Thymus (tissue), 11 donors: Measurements from ENCODE around the gene UFSP1. TPM values are rescaled to one million over a fixed set of nuclear protein-coding genes. Genes with fewer than 3 reads are reported as not detected.

Source experiments
- DNase-seq, 9 donors: peaks; one replicate each; pipeline ENCODE4 v3.0.0-alpha.2; 2013; ENCODE audit warnings: low spot score in 9 of 9, low read depth in 6 of 9, missing footprints in 1 of 9
- H3K27ac ChIP-seq, 2 donors: one replicate each; pipeline ENCODE4 v1.5.1; 2013; ENCODE audit warnings: control low read depth in 1 of 2, low read depth in 1 of 2, low read length in 1 of 2, mild to moderate bottlenecking in 1 of 2, moderate library complexity in 1 of 2
- H3K27me3 ChIP-seq, 2 donors: one replicate each; pipeline ENCODE4 v1.5.1; 2013; ENCODE audit warnings: low read length in 1 of 2; ENCODE audit not compliant: control insufficient read depth in 2 of 2, insufficient read depth in 1 of 2
- H3K36me3 ChIP-seq, 2 donors: one replicate each; pipeline ENCODE4 v1.5.1; 2013; ENCODE audit warnings: low read length in 1 of 2, mild to moderate bottlenecking in 1 of 2, moderate library complexity in 1 of 2; ENCODE audit not compliant: control insufficient read depth in 2 of 2, insufficient read depth in 2 of 2
- H3K4me1 ChIP-seq, 2 donors: one replicate each; pipeline ENCODE4 v1.5.1; 2013; ENCODE audit warnings: low read length in 2 of 2; ENCODE audit not compliant: control insufficient read depth in 2 of 2, insufficient read depth in 2 of 2
- H3K4me3 ChIP-seq, 2 donors: one replicate each; pipeline ENCODE4 v1.5.1; 2013; ENCODE audit warnings: low read length in 2 of 2, control low read depth in 1 of 2, mild to moderate bottlenecking in 1 of 2
- H3K9me3 ChIP-seq, 2 donors: one replicate each; pipeline ENCODE4 v1.5.1; 2013; ENCODE audit warnings: low read length in 1 of 2, mild to moderate bottlenecking in 1 of 2; ENCODE audit not compliant: control insufficient read depth in 2 of 2, insufficient read depth in 1 of 2
- WGBS: extraction: QIAGEN DNeasy Blood & Tissue Kit; methylation state at CpG from one replicate; pipeline ENCODE4 v1.1.7; 2013; 5-methylcytosine and 5-hydroxymethylcytosine counted together
- polyA plus RNA-seq: library from polyadenylated mRNA; stranded (reverse); fragments of 200-250 nt; gene quantifications from one replicate; pipeline ENCODE4 v1.2.3, GENCODE V29; 2013
- total RNA-seq: library from RNA; stranded (reverse); fragments of 120-200 nt; gene quantifications from one replicate; pipeline ENCODE4 v1.2.4, GENCODE V29; 2013
- donor health status: healthy.

Gene UFSP1
- total and polyA plus RNA-seq, 2 donors: 2.7 to 3.6 TPM

GRCh38 chr7:100878685-100879084, 10.8 kb downstream of the UFSP1 start:
- WGBS: 95% methylated on average over 6 of the region's 6 CpGs
- Histone ChIP-seq H3K4me3 (no peak overlapping the region), H3K27me3 (no peaks in the 10 kb centered on the region), H3K27ac (no peak overlapping the region), H3K9me3 (peaks cover 0 to 3% of the 10 kb centered on the region in 2 donors), H3K36me3 (peaks cover 48 to 71% of the 10 kb centered on the region in 2 donors), H3K4me1 (peaks cover 14 to 20% of the 10 kb centered on the region in 2 donors)
- no peak for DNase-seq

GRCh38 chr7:100878013-100878412, 11.5 kb downstream of the UFSP1 start:
- Histone ChIP-seq H3K9me3 (peaks cover 0 to 3% of the 10 kb centered on the region in 2 donors), H3K4me1 (peaks cover 14 to 20% of the 10 kb centered on the region in 2 donors), H3K36me3 (peaks cover 42 to 68% of the 10 kb centered on the region in 2 donors), H3K4me3 (no peak overlapping the region), H3K27ac (no peak overlapping the region), H3K27me3 (no peaks in the 10 kb centered on the region)
- DNase-seq: no peak
- 89% methylated on average over 7 of the region's 7 CpGs for WGBS

- H3K27ac ChIP-seq: peak overlapping the region; percentile 87 to 89
- H3K9me3 ChIP-seq: peaks cover 0 to 3% of the 10 kb centered on the region in 2 donors
- peaks cover 28 to 58% of the 10 kb centered on the region in 2 donors for H3K36me3 ChIP-seq
- H3K4me1 ChIP-seq: peaks cover 14 to 20% of the 10 kb centered on the region in 2 donors
- no peaks in the 10 kb centered on the region for H3K27me3 ChIP-seq
- WGBS: under 1% methylated on average over 39 of the region's 39 CpGs
- H3K4me3 ChIP-seq: peak overlapping the region; percentile 76 to 89
- peak in 2 of 9 donors; percentile 42 to 68 for DNase-seq
Measured at GRCh38 chr7:100875356-100875751, 14.2 kb downstream of the UFSP1 start.

GRCh38 chr7:100874577-100875355, 14.7 kb downstream of the UFSP1 start, which contains the start of gene SRRT:
SRRT (plus strand) TSS chr7:100875103; CDS start chr7:100875591, 488 bp downstream.
- H3K36me3 ChIP-seq: peaks cover 24 to 54% of the 10 kb centered on the region in 2 donors

GRCh38 chr7:100874300-100874576, 15.3 kb downstream of the UFSP1 start:
- Histone ChIP-seq H3K4me3 (peak overlapping the region; percentile 76 to 89), H3K36me3 (peaks cover 22 to 48% of the 10 kb centered on the region in 2 donors), H3K27me3 (no peaks in the 10 kb centered on the region), H3K9me3 (peaks cover 0 to 3% of the 10 kb centered on the region in 2 donors), H3K4me1 (peaks cover 14 to 20% of the 10 kb centered on the region in 2 donors), H3K27ac (peak overlapping the region; percentile 96 to 98)
- no peak for DNase-seq
- WGBS: 88% methylated on average over 8 of the region's 8 CpGs

More at GRCh38 chr7:100874577-100875355, 14.7 kb downstream of the UFSP1 start, which contains the start of gene SRRT:
- peak; percentile 91 to 99 (median 97) for DNase-seq
- peak within 1 kb of the TSS; percentile 96 to 98 for H3K27ac ChIP-seq
- H3K27me3 ChIP-seq: no peaks in the 10 kb centered on the region
- H3K4me3 ChIP-seq: peak within 1 kb of the TSS; percentile 76 to 89
- H3K4me1 ChIP-seq: peaks cover 14 to 20% of the 10 kb centered on the region in 2 donors
- 6% methylated on average over 79 of the region's 79 CpGs for WGBS
- peaks cover 0 to 3% of the 10 kb centered on the region in 2 donors for H3K9me3 ChIP-seq

- peaks cover 14 to 21% of the 10 kb centered on the region in 2 donors for H3K4me1 ChIP-seq
- DNase-seq: no peak
- H3K4me3 ChIP-seq: peak overlapping the region in 1 of 2 donors; percentile 89
- H3K9me3 ChIP-seq: peaks cover 0 to 3% of the 10 kb centered on the region in 2 donors
- peaks cover 17 to 43% of the 10 kb centered on the region in 2 donors for H3K36me3 ChIP-seq
- H3K27ac ChIP-seq: peak overlapping the region; percentile 96 to 98
- WGBS: 99% methylated on average over 10 of the region's 10 CpGs
- no peaks in the 10 kb centered on the region for H3K27me3 ChIP-seq
Measured at GRCh38 chr7:100873599-100874299, 15.8 kb downstream of the UFSP1 start.

GRCh38 chr7:100867776-100868485, 21.6 kb downstream of the UFSP1 start:
- no peak for DNase-seq
- Histone ChIP-seq H3K4me3 (peak overlapping the region; percentile 49 to 69), H3K27ac (peak overlapping the region; percentile 21 to 72), H3K27me3 (no peaks in the 10 kb centered on the region), H3K9me3 (peaks cover 0 to 5% of the 10 kb centered on the region in 2 donors), H3K36me3 (peaks cover 15 to 19% of the 10 kb centered on the region in 2 donors), H3K4me1 (peaks cover 6 to 26% of the 10 kb centered on the region in 2 donors)
- 55% methylated on average over 27 of the region's 27 CpGs for WGBS

- 2% methylated on average over 42 of the region's 42 CpGs for WGBS
- Histone ChIP-seq H3K36me3 (peaks cover 20 to 21% of the 10 kb centered on the region in 2 donors), H3K27me3 (no peaks in the 10 kb centered on the region), H3K4me1 (peaks cover 6 to 26% of the 10 kb centered on the region in 2 donors), H3K27ac (peak within 1 kb of the TSS; percentile 68 to 72), H3K9me3 (peaks cover 0 to 5% of the 10 kb centered on the region in 2 donors), H3K4me3 (peak within 1 kb of the TSS; percentile 49 to 69)
- DNase-seq: peak in 5 of 9 donors; percentile 35 to 73 (median 48)
Measured at GRCh38 chr7:100867040-100867775, 22.3 kb downstream of the UFSP1 start, which contains the start of gene TRIP6. TRIP6 (plus strand) TSS chr7:100867387; CDS start chr7:100867498, 111 bp downstream.
